HepG2 (cell line): Measurements from ENCODE around the gene NME8. TPM values are rescaled to one million over a fixed set of nuclear protein-coding genes. Genes with fewer than 3 reads are reported as not detected.

Source experiments
- AKAP8 ChIP-seq: sonication (generic); formaldehyde crosslinking; IDR thresholded peaks from 2 replicates; pipeline ENCODE4 v1.5.1; 2020; ENCODE audit warnings: mild to moderate bottlenecking, missing genetic modification reagents
- DNMT3B ChIP-seq: conservative IDR thresholded peaks from 2 replicates; pipeline ENCODE4 v1.6.1; 2016; ENCODE audit warnings: missing biosample characterization, control low read depth
- HIC2 ChIP-seq: sonication (generic); formaldehyde crosslinking; IDR thresholded peaks from 2 replicates; pipeline ENCODE4 v1.9.0; 2022; ENCODE audit warnings: low read depth, missing genetic modification reagents
- KDM5A ChIP-seq: fragments of 200-600 bp; sonication (generic); IDR thresholded peaks from 2 replicates; pipeline ENCODE4 v1.7.0; 2018; ENCODE audit warnings: antibody characterized with exemption, mild to moderate bottlenecking, low read length, borderline replicate concordance
- NCOR1 ChIP-seq: fragments of 200-600 bp; sonication (generic); IDR thresholded peaks from 2 replicates; pipeline ENCODE4 v1.7.0; 2017; ENCODE audit warnings: antibody characterized with exemption, low read length, borderline replicate concordance
- RFX1 ChIP-seq: fragments of 450-650 bp; IDR thresholded peaks from 2 replicates; pipeline ENCODE4 v1.6.1; 2017
- SCMH1 ChIP-seq: sonication (generic); formaldehyde crosslinking; IDR thresholded peaks from 2 replicates; pipeline ENCODE4 v1.9.0; 2021; ENCODE audit warnings: missing genetic modification reagents, mild to moderate bottlenecking, borderline replicate concordance
- TOPORS ChIP-seq: sonication (generic); formaldehyde crosslinking; IDR thresholded peaks from 2 replicates; pipeline ENCODE4 v1.8.0; 2023; ENCODE audit warnings: mild to moderate bottlenecking, missing genetic modification reagents
- ZBTB1 ChIP-seq: sonication (generic); formaldehyde crosslinking; IDR thresholded peaks from 2 replicates; pipeline ENCODE4 v1.4.0; 2020; ENCODE audit warnings: missing genetic modification reagents, borderline replicate concordance
- ZNF256 ChIP-seq: sonication (generic); formaldehyde crosslinking; conservative IDR thresholded peaks from 2 replicates; pipeline ENCODE4 v1.4.0; 2020; ENCODE audit warnings: missing genetic modification reagents
- ZNF260 ChIP-seq: sonication (generic); formaldehyde crosslinking; IDR thresholded peaks from 2 replicates; pipeline ENCODE4 v1.4.0; 2020; ENCODE audit warnings: missing genetic modification reagents, low read depth, mild to moderate bottlenecking, borderline replicate concordance
- ZNF672 ChIP-seq: sonication (generic); formaldehyde crosslinking; IDR thresholded peaks from 2 replicates; pipeline ENCODE4 v1.8.1; 2022; ENCODE audit warnings: missing genetic modification reagents
- ZNF766 ChIP-seq: sonication (generic); formaldehyde crosslinking; IDR thresholded peaks from 2 replicates; pipeline ENCODE4 v1.5.0; 2020; ENCODE audit warnings: missing genetic modification reagents, borderline replicate concordance
- ZZZ3 ChIP-seq: sonication (generic); formaldehyde crosslinking; IDR thresholded peaks from 2 replicates; pipeline ENCODE4 v1.4.0; 2020; ENCODE audit warnings: missing genetic modification reagents, mild to moderate bottlenecking, borderline replicate concordance
- polyA plus RNA-seq, 8 experiments: library from polyadenylated mRNA; depleted of rRNA in 3 of 8; stranded (reverse) in 7 of 8; unstranded in 1 of 8; fragments of >200 nt; fragmentation: Illumina TruSeq in 4 of 8; extraction: Trizol in 4 of 8; gene quantifications; 2 replicates each; pipeline versions ENCODE4 v1.2.1 to v1.2.3, GENCODE V29; 2011 to 2016; ENCODE audit warnings: low read depth in 4 of 8, missing spikeins in 1 of 8, mixed read lengths in 1 of 8; ENCODE audit not compliant: insufficient read depth in 1 of 8
- total RNA-seq, 5 experiments: library from RNA; depleted of rRNA; stranded (reverse); fragments of >200 nt; fragmentation: Illumina TruSeq; extraction: Trizol; gene quantifications; 2 replicates each; pipeline ENCODE4 v1.2.3, GENCODE V29; 2016; ENCODE audit warnings: low read depth in 1 of 5
- TF ChIP-seq, protein P1 (sequence below): fragments of 450-650 bp; IDR thresholded peaks from 2 replicates; pipeline ENCODE4 v1.6.1; 2017; ENCODE audit warnings: mild to moderate bottlenecking
- TF ChIP-seq, protein P2 (sequence below): sonication (generic); formaldehyde crosslinking; IDR thresholded peaks from one replicate; pipeline ENCODE4 v1.5.1; 2020; ENCODE audit warnings: mild to moderate bottlenecking, missing genetic modification reagents; ENCODE audit errors: not compliant biosample characterization

The NME8 gene
- total and polyA plus RNA-seq, 2 of the 13 experiments (the other 11 are each of a cell fraction or from before 2014, with no cell fraction given) = not detected

- TF ChIP-seq KDM5A (peak; percentile 32; the same call in 1 of the 2 replicates), TOPORS (no peak), ZNF766 (CRISPR knock-in tag) (no peak), ZNF256 (CRISPR knock-in tag) (no peak), NCOR1 (peak; percentile 61; the same call in 1 of the 2 replicates), ZNF260 (CRISPR knock-in tag) (no peak), ZZZ3 (CRISPR knock-in tag) (no peak), SCMH1 (no peak), ZNF672 (CRISPR knock-in tag) (no peak), DNMT3B (CRISPR knock-in tag) (no peak), AKAP8 (CRISPR knock-in tag) (no peak), HIC2 (CRISPR knock-in tag) (peak; percentile 50; the same call in 1 of the 2 replicates), ZBTB1 (no peak), RFX1 (no peak)
- TF ChIP-seq, protein P1, sequence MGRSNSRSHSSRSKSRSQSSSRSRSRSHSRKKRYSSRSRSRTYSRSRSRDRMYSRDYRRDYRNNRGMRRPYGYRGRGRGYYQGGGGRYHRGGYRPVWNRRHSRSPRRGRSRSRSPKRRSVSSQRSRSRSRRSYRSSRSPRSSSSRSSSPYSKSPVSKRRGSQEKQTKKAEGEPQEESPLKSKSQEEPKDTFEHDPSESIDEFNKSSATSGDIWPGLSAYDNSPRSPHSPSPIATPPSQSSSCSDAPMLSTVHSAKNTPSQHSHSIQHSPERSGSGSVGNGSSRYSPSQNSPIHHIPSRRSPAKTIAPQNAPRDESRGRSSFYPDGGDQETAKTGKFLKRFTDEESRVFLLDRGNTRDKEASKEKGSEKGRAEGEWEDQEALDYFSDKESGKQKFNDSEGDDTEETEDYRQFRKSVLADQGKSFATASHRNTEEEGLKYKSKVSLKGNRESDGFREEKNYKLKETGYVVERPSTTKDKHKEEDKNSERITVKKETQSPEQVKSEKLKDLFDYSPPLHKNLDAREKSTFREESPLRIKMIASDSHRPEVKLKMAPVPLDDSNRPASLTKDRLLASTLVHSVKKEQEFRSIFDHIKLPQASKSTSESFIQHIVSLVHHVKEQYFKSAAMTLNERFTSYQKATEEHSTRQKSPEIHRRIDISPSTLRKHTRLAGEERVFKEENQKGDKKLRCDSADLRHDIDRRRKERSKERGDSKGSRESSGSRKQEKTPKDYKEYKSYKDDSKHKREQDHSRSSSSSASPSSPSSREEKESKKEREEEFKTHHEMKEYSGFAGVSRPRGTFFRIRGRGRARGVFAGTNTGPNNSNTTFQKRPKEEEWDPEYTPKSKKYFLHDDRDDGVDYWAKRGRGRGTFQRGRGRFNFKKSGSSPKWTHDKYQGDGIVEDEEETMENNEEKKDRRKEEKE = no peak
- TF ChIP-seq, protein P2, sequence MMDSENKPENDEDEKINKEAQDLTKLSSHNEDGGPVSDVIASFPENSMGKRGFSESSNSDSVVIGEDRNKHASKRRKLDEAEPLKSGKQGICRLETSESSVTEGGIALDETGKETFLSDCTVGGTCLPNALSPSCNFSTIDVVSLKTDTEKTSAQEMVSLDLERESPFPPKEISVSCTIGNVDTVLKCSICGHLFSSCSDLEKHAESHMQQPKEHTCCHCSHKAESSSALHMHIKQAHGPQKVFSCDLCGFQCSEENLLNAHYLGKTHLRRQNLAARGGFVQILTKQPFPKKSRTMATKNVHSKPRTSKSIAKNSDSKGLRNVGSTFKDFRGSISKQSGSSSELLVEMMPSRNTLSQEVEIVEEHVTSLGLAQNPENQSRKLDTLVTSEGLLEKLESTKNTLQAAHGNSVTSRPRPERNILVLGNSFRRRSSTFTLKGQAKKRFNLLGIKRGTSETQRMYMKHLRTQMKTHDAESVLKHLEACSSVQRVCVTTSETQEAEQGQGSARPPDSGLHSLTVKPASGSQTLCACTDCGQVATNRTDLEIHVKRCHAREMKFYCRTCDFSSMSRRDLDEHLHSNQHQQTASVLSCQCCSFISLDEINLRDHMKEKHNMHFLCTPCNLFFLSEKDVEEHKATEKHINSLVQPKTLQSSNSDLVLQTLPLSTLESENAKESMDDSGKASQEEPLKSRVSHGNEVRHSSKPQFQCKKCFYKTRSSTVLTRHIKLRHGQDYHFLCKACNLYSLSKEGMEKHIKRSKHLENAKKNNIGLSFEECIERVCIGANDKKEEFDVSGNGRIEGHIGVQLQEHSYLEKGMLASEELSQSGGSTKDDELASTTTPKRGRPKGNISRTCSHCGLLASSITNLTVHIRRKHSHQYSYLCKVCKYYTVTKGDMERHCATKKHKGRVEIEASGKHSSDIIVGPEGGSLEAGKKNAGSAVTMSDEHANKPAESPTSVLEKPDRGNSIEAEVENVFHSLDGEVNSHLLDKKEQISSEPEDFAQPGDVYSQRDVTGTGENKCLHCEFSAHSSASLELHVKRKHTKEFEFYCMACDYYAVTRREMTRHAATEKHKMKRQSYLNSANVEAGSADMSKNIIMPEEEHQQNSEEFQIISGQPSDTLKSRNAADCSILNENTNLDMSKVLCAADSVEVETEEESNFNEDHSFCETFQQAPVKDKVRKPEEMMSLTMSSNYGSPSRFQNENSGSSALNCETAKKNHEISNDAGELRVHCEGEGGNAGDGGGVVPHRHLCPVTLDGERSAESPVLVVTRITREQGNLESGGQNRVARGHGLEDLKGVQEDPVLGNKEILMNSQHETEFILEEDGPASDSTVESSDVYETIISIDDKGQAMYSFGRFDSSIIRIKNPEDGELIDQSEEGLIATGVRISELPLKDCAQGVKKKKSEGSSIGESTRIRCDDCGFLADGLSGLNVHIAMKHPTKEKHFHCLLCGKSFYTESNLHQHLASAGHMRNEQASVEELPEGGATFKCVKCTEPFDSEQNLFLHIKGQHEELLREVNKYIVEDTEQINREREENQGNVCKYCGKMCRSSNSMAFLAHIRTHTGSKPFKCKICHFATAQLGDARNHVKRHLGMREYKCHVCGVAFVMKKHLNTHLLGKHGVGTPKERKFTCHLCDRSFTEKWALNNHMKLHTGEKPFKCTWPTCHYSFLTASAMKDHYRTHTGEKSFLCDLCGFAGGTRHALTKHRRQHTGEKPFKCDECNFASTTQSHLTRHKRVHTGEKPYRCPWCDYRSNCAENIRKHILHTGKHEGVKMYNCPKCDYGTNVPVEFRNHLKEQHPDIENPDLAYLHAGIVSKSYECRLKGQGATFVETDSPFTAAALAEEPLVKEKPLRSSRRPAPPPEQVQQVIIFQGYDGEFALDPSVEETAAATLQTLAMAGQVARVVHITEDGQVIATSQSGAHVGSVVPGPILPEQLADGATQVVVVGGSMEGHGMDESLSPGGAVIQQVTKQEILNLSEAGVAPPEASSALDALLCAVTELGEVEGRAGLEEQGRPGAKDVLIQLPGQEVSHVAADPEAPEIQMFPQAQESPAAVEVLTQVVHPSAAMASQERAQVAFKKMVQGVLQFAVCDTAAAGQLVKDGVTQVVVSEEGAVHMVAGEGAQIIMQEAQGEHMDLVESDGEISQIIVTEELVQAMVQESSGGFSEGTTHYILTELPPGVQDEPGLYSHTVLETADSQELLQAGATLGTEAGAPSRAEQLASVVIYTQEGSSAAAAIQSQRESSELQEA = no peak
Observed at GRCh38 chr7:37916673-37917660, 68.6 kb downstream of the NME8 start, which contains the start of gene SFRP4 (continued).
